Activated CD4-positive, CD25-positive, alpha-beta regulatory T cell treated with anti-CD3 and anti-CD28 coated beads, Interleukin-2, amount 50 U/mL, for 72 hours (primary cell): ENCODE measurements around the gene KIAA1210.

Experiments used
- DNase-seq: peaks from one replicate; pipeline ENCODE4 v3.0.0; 2021

Gene KIAA1210

GRCh38 chrX:119127650-119128049 lies at the start of gene KIAA1210:
KIAA1210 (minus strand) TSS chrX:119127812; CDS start chrX:119123642, 4,170 bp downstream.
- no peak for DNase-seq

- DNase-seq, result no peak
These were observed 49.7 kb upstream of the KIAA1210 start for GRCh38 chrX:119177278-119177677.

- DNase-seq, result no peak
These were observed 47.3 kb upstream of the KIAA1210 start for GRCh38 chrX:119174900-119175299.

GRCh38 chrX:119168104-119168503 lies 40.5 kb upstream of the KIAA1210 start:
- DNase-seq, result no peak

- DNase-seq, result no peak
These were observed 30.6 kb upstream of the KIAA1210 start for GRCh38 chrX:119158226-119158625.

- no peak for DNase-seq
These were observed 28.6 kb upstream of the KIAA1210 start for GRCh38 chrX:119156241-119156640.

- DNase-seq, result no peak
These were observed 27.9 kb upstream of the KIAA1210 start for GRCh38 chrX:119155416-119156035.

GRCh38 chrX:119151051-119151380 lies 23.4 kb upstream of the KIAA1210 start:
- no peak for DNase-seq

- DNase-seq, result no peak
These were observed 22.8 kb upstream of the KIAA1210 start for GRCh38 chrX:119150163-119151050.

- no peak for DNase-seq
These were observed 19.9 kb upstream of the KIAA1210 start for GRCh38 chrX:119147486-119147885.

- DNase-seq, result no peak
These were observed 17.6 kb upstream of the KIAA1210 start for GRCh38 chrX:119145241-119145653.

GRCh38 chrX:119134466-119134865 lies 6.9 kb upstream of the KIAA1210 start:
- DNase-seq, result no peak

- no peak for DNase-seq
These were observed 5.3 kb upstream of the KIAA1210 start for GRCh38 chrX:119132961-119133360.

- DNase-seq, result no peak
These were observed 4.7 kb upstream of the KIAA1210 start for GRCh38 chrX:119132316-119132715.

- DNase-seq, result no peak
These were observed 3.3 kb upstream of the KIAA1210 start for GRCh38 chrX:119130911-119131310.

GRCh38 chrX:119121341-119121740 lies 6.3 kb downstream of the KIAA1210 start:
- no peak for DNase-seq

- peak; percentile 55 for DNase-seq
These were observed 8.7 kb downstream of the KIAA1210 start for GRCh38 chrX:119118780-119119395.

- DNase-seq, result no peak
These were observed 20.4 kb downstream of the KIAA1210 start for GRCh38 chrX:119107206-119107605.

GRCh38 chrX:119105826-119106225 lies 21.8 kb downstream of the KIAA1210 start:
- no peak for DNase-seq

- DNase-seq, result no peak
These were observed 26.4 kb downstream of the KIAA1210 start for GRCh38 chrX:119101168-119101567.

- DNase-seq, result no peak
These were observed 31.7 kb downstream of the KIAA1210 start for GRCh38 chrX:119095936-119096335.

GRCh38 chrX:119094819-119095218 lies 32.8 kb downstream of the KIAA1210 start:
- no peak for DNase-seq

- no peak for DNase-seq
These were observed 33.4 kb downstream of the KIAA1210 start for GRCh38 chrX:119093991-119094735.
